IMR-90 (cell line): ENCODE data around the gene COL23A1. TPM values are rescaled to one million over a fixed set of nuclear protein-coding genes. Genes with fewer than 3 reads are reported as not detected.

ENCODE experiments used
- ATAC-seq: fragments of 200-7000 bp; cut with Tn5 transposase; 2 replicates; pipeline ENCODE4 v1.9.1; 2020; ENCODE audit warnings: low read depth, mild to moderate bottlenecking, moderate library complexity
- BruUV-seq: library from RNA; stranded (reverse); fragments of 400-500 nt; replicated peaks from 2 replicates; lab custom pipeline; 2021; lab: Mats Ljungman, UMichigan
- CTCF ChIA-PET: fragments of 300-600 bp; formaldehyde crosslinking; extraction: SDS; loops from one replicate; lab custom pipeline; 2021; ENCODE audit warnings: antibody characterized with exemption; lab: Yijun Ruan, JAX
- POLR2A ChIA-PET: fragments of 300-600 bp; sonication (Branson Sonifier 250); formaldehyde crosslinking; loops from one replicate; lab custom pipeline; 2022; ENCODE audit warnings: antibody characterized with exemption; ENCODE audit not compliant: unreplicated experiment; lab: Charles Lee
- DNase-seq: peaks from one replicate; pipeline ENCODE4 v3.0.0; 2013
- H2AFZ ChIP-seq: replicated peaks from 2 replicates; pipeline ENCODE3; 2013; ENCODE audit warnings: low read length, mild to moderate bottlenecking; ENCODE audit not compliant: poor library complexity
- H2AK5ac ChIP-seq: 2 replicates; pipeline ENCODE4 v1.6.1; 2013; ENCODE audit warnings: low read depth, low read length, inconsistent platforms
- H2AK9ac ChIP-seq: replicated peaks from 2 replicates; pipeline ENCODE3; 2013; ENCODE audit warnings: mild to moderate bottlenecking, low read depth, low read length, moderate library complexity; ENCODE audit not compliant: poor library complexity
- H2BK120ac ChIP-seq: 2 replicates; pipeline ENCODE4 v1.6.1; 2013; ENCODE audit warnings: low read depth, low read length, inconsistent platforms
- H2BK15ac ChIP-seq: 3 replicates; pipeline ENCODE4 v1.6.1; 2013; ENCODE audit warnings: low read depth, low read length, inconsistent platforms
- H2BK20ac ChIP-seq: 2 replicates; pipeline ENCODE4 v1.6.1; 2013; ENCODE audit warnings: low read depth, mild to moderate bottlenecking, inconsistent platforms, low read length, moderate library complexity
- H2BK5ac ChIP-seq: 2 replicates; pipeline ENCODE4 v1.6.1; 2013; ENCODE audit warnings: mild to moderate bottlenecking, low read depth, low read length, inconsistent platforms; ENCODE audit not compliant: poor library complexity, severe bottlenecking
- H3K14ac ChIP-seq: replicated peaks from 2 replicates; pipeline ENCODE4 v1.6.1; 2013; ENCODE audit warnings: low read depth, low read length, inconsistent platforms
- H3K18ac ChIP-seq: 2 replicates; pipeline ENCODE4 v1.6.1; 2013; ENCODE audit warnings: low read depth, low read length, control low read depth
- H3K23ac ChIP-seq: 2 replicates; pipeline ENCODE4 v1.6.1; 2013; ENCODE audit warnings: low read depth, low read length, inconsistent platforms
- H3K27ac ChIP-seq: 2 replicates; pipeline ENCODE4 v1.5.1; 2013; ENCODE audit warnings: mild to moderate bottlenecking, control low read depth, low read length; ENCODE audit not compliant: insufficient read depth
- H3K27me3 ChIP-seq: 2 replicates; pipeline ENCODE4 v1.6.1; 2013; ENCODE audit warnings: low read length; ENCODE audit not compliant: control insufficient read depth, insufficient read depth
- H3K36me3 ChIP-seq: 2 replicates; pipeline ENCODE4 v1.6.1; 2013; ENCODE audit warnings: low read length, mixed read lengths; ENCODE audit not compliant: control insufficient read depth, insufficient read depth
- H3K4ac ChIP-seq: 2 replicates; pipeline ENCODE4 v1.6.1; 2013; ENCODE audit warnings: low read depth, low read length, inconsistent platforms
- H3K4me1 ChIP-seq: 2 replicates; pipeline ENCODE4 v1.6.1; 2013; ENCODE audit warnings: low read length, mixed read lengths; ENCODE audit not compliant: control insufficient read depth, insufficient read depth
- H3K4me2 ChIP-seq: 2 replicates; pipeline ENCODE4 v1.6.1; 2013; ENCODE audit warnings: low read depth, mild to moderate bottlenecking, control low read depth, low read length, moderate library complexity
- H3K4me3 ChIP-seq: 2 replicates; pipeline ENCODE4 v1.5.1; 2013; ENCODE audit warnings: low read depth, mild to moderate bottlenecking, control low read depth, low read length, moderate library complexity; ENCODE audit not compliant: insufficient read depth
- H3K56ac ChIP-seq: 2 replicates; pipeline ENCODE4 v1.6.1; 2013; ENCODE audit warnings: low read length, inconsistent platforms; ENCODE audit not compliant: insufficient read depth; ENCODE audit errors: extremely low read depth
- H3K79me1 ChIP-seq, 2 experiments: 2 replicates each; pipeline ENCODE4 v1.6.1; 2013; ENCODE audit warnings: low read length in 2 of 2, inconsistent platforms in 1 of 2, low read depth in 1 of 2
- H3K9ac ChIP-seq: 2 replicates; pipeline ENCODE4 v1.6.1; 2013; ENCODE audit warnings: low read depth, low read length, control low read depth
- H3K9me1 ChIP-seq: 2 replicates; pipeline ENCODE4 v1.6.1; 2013; ENCODE audit warnings: low read length, inconsistent platforms; ENCODE audit not compliant: insufficient read depth
- H3K9me3 ChIP-seq: 2 replicates; pipeline ENCODE4 v1.6.1; 2013; ENCODE audit warnings: low read length; ENCODE audit not compliant: control insufficient read depth, insufficient read depth
- H4K20me1 ChIP-seq: 2 replicates; pipeline ENCODE4 v1.6.1; 2013; ENCODE audit warnings: low read length, inconsistent platforms; ENCODE audit not compliant: insufficient read depth
- H4K5ac ChIP-seq: 2 replicates; pipeline ENCODE4 v1.6.1; 2013; ENCODE audit warnings: mild to moderate bottlenecking, low read depth, low read length, control low read depth
- H4K8ac ChIP-seq, 2 experiments: 2 replicates each; pipeline ENCODE4 v1.6.1; 2013; ENCODE audit warnings: low read depth in 2 of 2, low read length in 2 of 2, control low read depth in 1 of 2, inconsistent platforms in 1 of 2
- H4K91ac ChIP-seq: 2 replicates; pipeline ENCODE4 v1.6.1; 2013; ENCODE audit warnings: low read depth, low read length, inconsistent platforms; ENCODE audit not compliant: insufficient read depth
- MAFK ChIP-seq: IDR thresholded peaks from 2 replicates; pipeline ENCODE4 v1.6.1; 2012; ENCODE audit warnings: low read depth, low read length, improper control_type of control experiment
- WGBS, 2 experiments: methylation state at CpG; one replicate each; pipeline versions ENCODE4 v1.1.5 to v1.1.7; 2013; ENCODE audit warnings: missing lambda C conversion rate in 2 of 2; ENCODE audit not compliant: insufficient read length in 1 of 2; ENCODE audit errors: extremely low coverage in 2 of 2; 5-methylcytosine and 5-hydroxymethylcytosine counted together
- dilution Hi-C: fragments of 300-500 bp; cut with HindIII; formaldehyde crosslinking; loops from one replicate; pipeline ENCODE4 v1.14.3; 2018; ENCODE audit warnings: low sequenced_read_pairs; ENCODE audit not compliant: unreplicated experiment
- in situ Hi-C: fragments of 300-500 bp; cut with MboI; formaldehyde crosslinking; loops from 3 replicates; pipeline ENCODE4 v1.14.3; 2019; ENCODE audit warnings: low sequenced_read_pairs, inconsistent platforms, mixed read lengths
- intact Hi-C: fragments of 100-400 bp; cut with micrococcal nuclease; formaldehyde crosslinking; loops from 2 replicates; pipeline ENCODE4 v1.10.0; 2022
- polyA plus RNA-seq, 3 experiments: library from polyadenylated mRNA; depleted of rRNA; stranded (reverse); fragments of >200 nt; gene quantifications; 2 replicates each; pipeline ENCODE4 v1.2.3, GENCODE V29; 2012; ENCODE audit warnings: low replicate concordance in 1 of 3
- total RNA-seq: library from RNA; depleted of rRNA; stranded (reverse); fragments of >200 nt; gene quantifications from 2 replicates; pipeline ENCODE4 v1.2.3, GENCODE V29; 2012

The COL23A1 gene
- total and polyA plus RNA-seq, 2 of the 4 experiments (the other 2 are of a cell fraction), result not detected

- no peak overlapping the region for H4K5ac ChIP-seq
- H2AK5ac ChIP-seq, result no peak overlapping the region
- no peak overlapping the region for H3K56ac ChIP-seq
- no peak overlapping the region for H3K18ac ChIP-seq
- dilution Hi-C loops (no loop called here), intact Hi-C loops (no loop called here), in situ Hi-C loops (no loop called here)
- H3K9me1 ChIP-seq, result no peaks in the 10 kb centered on the region
- no peak overlapping the region for H4K91ac ChIP-seq
- no peaks in the 10 kb centered on the region for H3K27me3 ChIP-seq
- H2BK20ac ChIP-seq, result no peak overlapping the region
- H3K23ac ChIP-seq, result no peak overlapping the region
- no peaks in the 10 kb centered on the region for H3K36me3 ChIP-seq
- no peak overlapping the region for H2AK9ac ChIP-seq
- H2BK120ac ChIP-seq, result no peak overlapping the region
- H3K79me1 ChIP-seq, result no peaks in the 10 kb centered on the region
- BruUV-seq, result no TSS peak
- WGBS, 2 experiments, result 57% methylated on average over 3 of the region's 13 CpGs; no CpG with 5 or more reads in 1 of the 2 experiments
- no peak for DNase-seq
- no peak overlapping the region for H3K4ac ChIP-seq
- no peak overlapping the region for H3K27ac ChIP-seq
- no peak for TF ChIP-seq MAFK
- H3K9me3 ChIP-seq, result peaks cover 19% of the 10 kb centered on the region
- H2BK15ac ChIP-seq, result no peak overlapping the region
- no peak overlapping the region for H3K14ac ChIP-seq
- no peaks in the 10 kb centered on the region for H4K20me1 ChIP-seq
- no peak overlapping the region for H4K8ac ChIP-seq
- ChIA-PET POLR2A (no interaction called here), CTCF (interaction anchor here (0.6 kb wide), 1 partner anchor 565 kb away, joined by 4 read pairs; no protein-coding TSS in a partner anchor)
- no peak overlapping the region for H3K9ac ChIP-seq
- H3K4me1 ChIP-seq, result peaks cover 4% of the 10 kb centered on the region; the same call in 1 of the 2 replicates
- ATAC-seq, result no peak
- no peak overlapping the region for H3K4me3 ChIP-seq
- no peak overlapping the region for H2AFZ ChIP-seq
- no peak overlapping the region for H3K4me2 ChIP-seq
- H2BK5ac ChIP-seq, result no peak overlapping the region
Measured at GRCh38 chr5:178383301-178383918, 206.8 kb downstream of the COL23A1 start.
